HG02884 (cell line): ENCODE measurements around the gene METAP1D.

Experiments used
- ATAC-seq: cut with Tn5 transposase; IDR thresholded peaks from one replicate; pipeline ENCODE4 v1.9.1; 2021; ENCODE audit warnings: mild to moderate bottlenecking, moderate library complexity; ENCODE audit not compliant: unreplicated experiment

METAP1D gene

GRCh38 chr2:172128484-172128883 lies 128.7 kb downstream of the METAP1D start:
- no peak for ATAC-seq

GRCh38 chr2:172129404-172129803 lies 129.7 kb downstream of the METAP1D start:
- ATAC-seq: no peak
